ENCODE data around the gene KLK8.

KLK8 gene

DNA sequence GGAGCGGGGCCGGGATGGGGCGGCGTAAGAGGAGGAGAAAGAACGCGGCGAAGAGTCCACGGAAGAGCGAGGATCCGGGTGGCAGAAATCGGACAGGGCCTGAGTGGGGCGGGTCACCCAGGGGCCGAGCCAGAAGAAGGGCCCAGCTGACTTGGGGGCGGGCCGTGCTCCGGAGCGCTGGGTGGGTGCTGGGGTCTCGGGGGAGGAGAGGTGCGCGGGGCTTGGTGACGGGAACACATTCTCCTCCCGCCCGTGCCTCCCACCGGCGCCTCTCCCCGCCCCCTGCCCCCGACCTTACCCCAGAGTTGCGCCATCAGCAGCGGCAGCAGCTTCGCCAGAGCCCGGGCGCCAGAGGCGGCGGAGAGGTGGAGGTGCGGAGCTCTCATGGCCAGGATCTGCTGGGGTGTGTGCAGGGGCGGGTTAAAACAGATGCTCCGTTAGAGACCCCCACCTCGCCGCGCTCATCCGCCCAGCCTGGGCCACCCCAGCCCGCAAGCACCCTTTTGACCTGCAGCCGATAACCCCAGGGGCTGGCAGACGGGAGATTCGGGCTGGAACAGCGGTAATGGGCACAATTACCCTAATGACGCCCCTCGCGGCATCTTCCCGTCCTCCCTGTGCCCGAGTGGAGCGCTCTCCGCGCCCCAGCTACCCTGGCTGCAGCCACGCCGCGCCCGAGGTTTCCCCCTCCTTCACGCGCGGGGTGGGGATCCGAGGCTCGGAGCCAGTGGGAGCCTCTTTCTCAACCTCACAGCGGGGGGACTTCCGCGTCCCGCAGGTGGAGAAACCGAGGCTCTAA lies 17.5 kb upstream of the KLK8 start:
- in situ Hi-C loops (cut with MboI; ENCODE audit: low sequenced_read_pairs) = no loop called here

- in situ Hi-C loops (cut with MboI; ENCODE audit: low sequenced_read_pairs) = no loop called here
Observed at GRCh38 chr19:51016798-51017683, 15.6 kb upstream of the KLK8 start.

GRCh38 chr19:51015691-51016267 lies 14.4 kb upstream of the KLK8 start:
- in situ Hi-C loops (cut with MboI; ENCODE audit: low sequenced_read_pairs) = no loop called here

DNA sequence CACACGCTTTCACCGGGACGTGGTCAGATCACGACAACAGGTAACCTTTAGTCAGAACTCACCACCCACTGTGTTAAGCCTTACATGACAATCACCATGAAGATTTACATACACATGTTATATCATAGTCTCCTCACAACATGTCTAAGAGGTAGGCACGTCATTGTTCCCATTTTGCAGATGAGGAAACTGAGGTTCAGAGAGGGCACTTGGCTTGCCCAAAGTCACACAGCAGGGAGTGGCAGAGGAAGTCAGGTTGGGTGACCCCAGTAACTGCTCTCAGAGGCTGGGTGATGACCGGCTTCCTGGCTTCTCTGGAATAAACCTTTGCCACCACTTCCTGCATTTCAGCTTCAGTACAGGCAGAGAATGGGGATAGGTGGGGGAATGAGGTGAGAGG lies 12.8 kb upstream of the KLK8 start:
- in situ Hi-C loops (cut with MboI; ENCODE audit: low sequenced_read_pairs) = no loop called here

- in situ Hi-C loops (cut with MboI; ENCODE audit: low sequenced_read_pairs) = no loop called here
Observed at GRCh38 chr19:51012661-51013190, 11.3 kb upstream of the KLK8 start.

GRCh38 chr19:51010066-51010795 lies 8.8 kb upstream of the KLK8 start:
- in situ Hi-C loops (cut with MboI; ENCODE audit: low sequenced_read_pairs) = no loop called here

GRCh38 chr19:51009061-51009891 lies 7.9 kb upstream of the KLK8 start:
- in situ Hi-C loops (cut with MboI; ENCODE audit: low sequenced_read_pairs) = no loop called here

GRCh38 chr19:51007488-51007887 lies 6.1 kb upstream of the KLK8 start:
- in situ Hi-C loops (cut with MboI; ENCODE audit: low sequenced_read_pairs) = no loop called here

DNA sequence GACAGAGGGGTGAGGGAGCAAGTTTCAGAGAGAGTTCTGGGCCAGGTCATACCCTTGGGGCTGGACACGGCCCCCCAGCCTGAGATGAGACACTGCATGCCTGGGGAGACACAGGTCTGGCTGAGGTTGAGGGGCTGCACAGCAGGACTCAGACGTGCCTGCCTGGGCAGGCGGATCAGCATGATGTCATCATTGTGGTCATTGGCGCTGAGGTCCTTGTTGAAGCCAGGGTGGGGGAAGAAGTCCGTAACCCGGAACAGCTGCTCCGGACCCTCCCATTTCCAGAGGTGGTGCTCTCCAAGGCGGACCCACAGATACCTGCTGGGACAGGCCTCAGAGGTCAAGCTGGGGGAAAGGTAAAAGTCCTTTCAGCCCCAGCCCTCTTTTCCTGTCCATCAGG lies 5.0 kb upstream of the KLK8 start:
- in situ Hi-C loops (cut with MboI; ENCODE audit: low sequenced_read_pairs) = no loop called here

GRCh38 chr19:51005248-51005647 lies 3.8 kb upstream of the KLK8 start:
- in situ Hi-C loops (cut with MboI; ENCODE audit: low sequenced_read_pairs) = no loop called here

GRCh38 chr19:51003316-51003715 lies 1.9 kb upstream of the KLK8 start:
- in situ Hi-C loops (cut with MboI; ENCODE audit: low sequenced_read_pairs) = no loop called here

DNA sequence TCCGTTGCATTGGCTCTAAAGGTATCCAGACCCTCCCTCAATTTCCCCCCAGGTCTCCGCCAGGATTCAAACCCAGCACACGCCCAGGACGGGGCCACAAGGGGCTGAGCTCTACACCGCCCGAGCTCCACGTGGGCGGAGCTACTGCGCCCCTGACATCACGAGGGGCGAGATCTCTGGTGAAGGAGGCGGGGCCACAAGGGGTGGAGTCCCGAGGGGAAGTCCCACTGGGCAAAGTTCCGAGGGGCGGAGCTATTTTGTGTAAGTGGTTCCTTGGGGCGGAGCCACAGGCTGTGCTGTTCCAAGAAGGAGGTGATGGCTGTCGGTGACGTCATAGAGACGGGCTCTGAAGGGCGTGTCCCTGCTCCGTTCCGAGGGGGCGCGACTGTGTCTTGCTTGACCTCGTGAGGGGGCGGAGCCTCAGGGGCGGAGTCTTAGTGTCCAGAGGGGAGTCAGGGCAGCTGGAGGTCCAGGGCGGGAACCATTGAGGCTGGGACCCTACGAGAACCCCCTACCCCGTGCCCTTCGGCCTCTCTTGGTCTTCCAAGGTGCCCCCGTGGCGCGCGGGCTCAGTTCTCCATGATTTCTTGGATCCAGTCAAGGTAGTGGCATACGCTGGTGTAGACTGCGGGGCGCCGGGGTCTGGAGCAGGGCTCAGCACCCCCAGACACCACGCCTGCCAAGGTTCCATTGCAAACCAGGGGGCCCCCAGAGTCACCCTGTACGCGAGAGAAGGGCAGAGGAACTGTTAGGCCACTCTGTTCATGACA lies 1.3 kb upstream of the KLK8 start:
- in situ Hi-C loops (cut with MboI; ENCODE audit: low sequenced_read_pairs) = no loop called here

DNA sequence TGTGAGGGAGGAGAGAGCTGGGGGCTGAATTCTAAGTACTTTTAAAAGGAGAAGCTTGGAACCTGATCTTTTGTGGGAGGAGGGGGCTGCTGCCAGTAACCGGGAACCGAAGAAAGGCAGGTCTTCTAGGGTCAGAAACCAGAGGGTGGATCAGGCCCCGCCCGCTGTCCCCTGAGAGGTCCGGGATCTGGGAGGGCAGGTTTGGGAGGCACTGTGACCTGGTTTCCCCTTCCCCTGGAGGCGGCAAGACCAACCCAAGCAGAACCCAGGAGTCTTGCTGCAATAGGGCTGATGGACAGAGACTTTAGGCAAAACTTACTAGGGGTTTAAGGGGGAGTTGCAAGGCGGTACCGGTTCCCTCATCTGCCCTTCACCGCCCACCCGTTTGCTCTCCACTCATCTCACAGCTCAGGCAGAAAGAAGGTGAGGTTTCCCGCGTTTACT lies 707 bp upstream of the KLK8 start:
- in situ Hi-C loops (cut with MboI; ENCODE audit: low sequenced_read_pairs) = no loop called here

DNA sequence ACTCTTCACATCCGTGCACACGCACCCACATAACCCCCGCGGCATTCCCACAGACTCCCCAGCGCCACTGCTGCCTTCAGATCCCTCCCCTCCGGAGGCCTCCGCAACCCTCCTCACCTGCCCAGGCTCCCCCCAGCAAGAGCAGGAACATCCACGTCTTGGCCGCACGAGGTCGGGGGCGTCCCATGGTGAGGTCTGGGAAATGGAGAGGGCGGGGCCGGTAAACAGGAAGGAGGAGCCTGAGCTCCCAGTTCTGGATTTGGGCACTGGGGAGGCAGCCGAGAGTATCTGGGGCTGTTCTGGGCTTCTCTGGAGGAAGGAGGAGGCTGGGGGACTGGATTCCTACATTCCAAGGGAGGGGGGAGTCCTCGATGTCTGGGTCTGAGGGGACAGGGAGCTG lies 423 bp downstream of the KLK8 start:
- in situ Hi-C loops (cut with MboI; ENCODE audit: low sequenced_read_pairs) = no loop called here

DNA sequence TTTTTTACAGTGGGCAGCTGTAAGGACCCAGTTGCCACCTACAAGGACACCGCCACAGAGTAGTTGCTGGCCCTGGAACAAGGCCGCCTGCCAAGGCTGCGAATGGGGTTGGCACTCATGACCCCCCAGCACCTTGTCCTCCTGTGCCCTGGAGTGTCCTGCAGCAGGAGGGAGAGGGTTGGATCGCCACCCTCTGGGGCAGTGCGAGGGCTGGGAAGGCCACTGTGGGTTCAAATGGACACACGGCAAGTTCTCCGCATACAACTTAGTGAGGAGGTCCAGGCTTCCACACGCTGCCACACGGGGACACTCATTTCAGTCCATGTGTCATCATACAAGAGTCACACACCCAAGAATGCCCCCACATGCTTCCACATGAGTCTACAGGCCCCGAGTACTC lies 978 bp downstream of the KLK8 start:
- in situ Hi-C loops (cut with MboI; ENCODE audit: low sequenced_read_pairs) = no loop called here

DNA sequence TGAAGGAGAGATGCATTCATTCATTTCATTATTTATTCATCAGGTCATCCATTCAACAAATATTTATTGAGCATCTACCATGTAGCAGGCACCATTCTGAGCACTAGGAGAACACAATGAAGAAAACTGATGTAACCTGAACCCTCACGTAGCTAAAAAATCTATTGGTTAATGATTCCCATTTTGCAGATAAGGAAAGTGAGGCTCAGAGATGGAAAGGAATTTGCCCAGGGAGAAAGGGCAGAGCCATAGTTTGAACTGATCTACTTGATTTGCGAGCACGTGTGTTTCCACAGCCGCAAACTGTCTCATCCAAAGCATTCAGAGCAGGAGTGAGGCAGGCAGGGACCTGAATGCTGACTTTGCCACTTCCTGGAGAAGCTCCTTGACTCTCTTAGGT lies 2.7 kb downstream of the KLK8 start:
- in situ Hi-C loops (cut with MboI; ENCODE audit: low sequenced_read_pairs) = no loop called here

DNA sequence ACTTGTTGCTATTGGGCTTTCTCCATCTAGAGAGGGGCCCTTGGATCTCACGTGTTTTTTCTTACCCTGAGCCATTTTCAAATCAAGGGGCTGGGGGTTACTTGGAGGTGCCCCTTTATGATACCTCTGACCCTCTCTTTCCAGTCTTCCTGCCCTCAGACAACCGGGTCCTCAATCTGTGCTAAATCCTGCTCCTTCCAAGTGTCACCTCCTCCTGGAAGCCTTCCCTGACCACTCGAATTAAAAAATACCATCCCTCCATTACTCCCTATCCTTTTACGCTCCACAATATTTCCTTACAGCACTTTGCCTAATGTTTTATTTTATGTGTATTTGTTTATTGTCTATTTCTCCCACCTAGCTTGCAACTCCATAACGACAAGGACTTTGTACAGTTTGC lies 3.3 kb downstream of the KLK8 start:
- in situ Hi-C loops (cut with MboI; ENCODE audit: low sequenced_read_pairs) = no loop called here

DNA sequence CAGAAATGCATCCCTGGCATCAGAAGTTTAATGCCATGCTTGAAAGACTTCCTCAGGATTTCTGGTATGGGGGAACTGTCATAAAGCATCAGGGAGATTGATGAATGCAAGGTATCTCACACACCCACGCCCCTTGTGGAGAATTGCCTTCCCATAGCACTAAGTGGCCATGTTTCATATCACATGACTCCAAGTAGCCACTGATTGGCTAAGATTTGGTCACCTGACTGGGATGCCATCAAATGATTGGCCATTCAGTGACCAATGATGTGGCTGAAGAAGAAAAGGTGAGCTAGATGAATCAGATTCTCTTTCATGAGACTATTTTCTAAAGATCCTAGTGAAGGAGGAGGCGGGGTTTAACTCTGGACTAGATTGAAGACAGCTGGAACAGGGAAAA lies 7.3 kb downstream of the KLK8 start:
- in situ Hi-C loops (cut with MboI; ENCODE audit: low sequenced_read_pairs) = no loop called here

- in situ Hi-C loops (cut with MboI; ENCODE audit: low sequenced_read_pairs) = no loop called here
Observed at GRCh38 chr19:50992666-50993035, 8.8 kb downstream of the KLK8 start.

Data from HL-60/S4 treated with retinoic acid at 250 ng/mL for 4 days and 3 days (cell line).